HG02642 (cell line): Measurements from ENCODE around the gene VAC14.

Source experiments
- ATAC-seq: cut with Tn5 transposase; IDR thresholded peaks from one replicate; pipeline ENCODE4 v1.9.1; 2021; ENCODE audit warnings: mild to moderate bottlenecking; ENCODE audit not compliant: unreplicated experiment, poor library complexity

VAC14 gene

DNA sequence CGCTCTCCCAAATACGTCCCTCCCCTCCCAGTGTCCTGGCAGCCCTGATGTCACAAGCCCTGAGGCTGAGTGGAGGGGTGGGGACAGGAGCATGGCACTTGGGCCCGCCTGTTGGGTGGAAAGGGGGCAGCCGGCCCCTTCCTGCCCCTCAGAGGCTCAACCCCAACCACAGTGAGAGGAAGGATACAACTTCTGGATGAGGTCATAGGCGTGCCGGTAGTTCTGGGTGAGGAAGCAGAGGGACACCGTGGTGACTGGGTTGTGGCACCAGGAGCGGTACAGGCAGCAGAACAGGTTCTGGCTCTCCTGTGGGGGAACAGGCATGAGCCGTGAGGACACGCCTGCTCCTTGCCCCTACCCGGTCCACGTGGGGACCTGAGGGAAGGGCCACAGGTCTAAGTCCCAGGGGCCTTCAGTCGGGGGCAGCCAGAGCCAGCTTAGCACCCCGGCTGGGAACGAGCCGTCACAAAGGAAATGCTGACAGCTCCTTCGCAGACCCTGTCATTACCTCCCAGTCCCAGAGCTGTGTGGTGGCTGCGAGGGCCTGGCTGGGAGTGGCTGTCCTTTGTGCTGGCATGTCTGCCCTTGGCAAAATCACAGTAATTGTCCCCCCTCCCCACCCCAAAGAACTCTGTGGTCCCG lies 103.9 kb downstream of the VAC14 start:
- ATAC-seq, result no peak

DNA sequence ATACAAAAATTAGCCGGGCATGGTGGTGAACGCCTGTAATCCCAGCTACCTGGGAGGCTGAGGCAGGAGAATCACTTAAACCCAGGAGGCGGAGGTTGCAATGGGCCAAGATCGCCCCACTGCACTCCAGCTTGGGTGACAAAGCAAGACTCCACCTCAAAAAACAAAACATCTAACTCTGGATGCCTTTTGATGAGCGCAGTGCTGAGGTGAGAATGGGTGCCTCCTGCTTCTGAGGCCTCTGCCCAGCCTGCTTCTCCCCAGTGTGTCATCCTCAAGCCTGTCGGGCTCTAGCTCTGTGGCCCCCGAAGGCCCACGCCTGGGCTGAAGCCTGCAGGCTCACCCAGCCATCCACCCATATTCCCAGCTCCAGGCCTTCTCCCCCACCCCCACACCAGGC lies 104.6 kb downstream of the VAC14 start:
- ATAC-seq, result no peak

DNA sequence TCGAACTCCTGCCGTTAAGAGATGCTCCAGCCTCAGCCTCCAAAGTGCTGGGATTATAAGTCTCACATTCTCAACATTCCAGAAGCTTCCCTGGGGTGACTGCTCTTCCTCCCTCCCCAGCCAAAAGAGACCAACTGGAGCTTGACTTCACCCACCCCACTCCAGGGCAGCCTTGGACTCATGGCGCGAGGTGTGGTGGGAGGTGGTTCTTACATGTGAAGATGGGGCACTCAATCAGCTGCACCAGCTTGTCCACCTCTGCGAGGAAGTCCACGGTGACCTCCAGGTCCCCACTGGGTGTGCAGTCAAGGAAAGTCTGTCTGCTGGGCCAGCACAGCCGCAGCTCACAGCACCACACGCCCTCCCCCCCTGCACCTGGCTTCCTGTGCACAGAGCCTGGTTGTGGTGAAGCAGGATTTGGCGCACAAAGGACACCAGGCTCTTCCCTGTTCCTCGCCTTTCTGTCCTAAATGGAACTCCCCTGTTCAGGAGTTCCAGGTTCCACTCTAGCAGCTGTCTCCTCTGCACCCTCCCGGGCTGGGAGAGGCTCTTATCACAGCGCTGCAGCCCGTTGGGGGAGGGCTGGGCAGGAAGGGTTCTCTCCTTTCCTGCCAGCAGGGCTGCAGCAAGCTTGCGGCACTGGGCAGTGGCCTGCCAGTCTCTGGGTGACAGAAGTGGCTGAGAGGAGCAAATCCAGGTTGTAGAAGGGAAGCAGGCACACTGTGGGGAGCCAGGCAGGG lies 105.5 kb downstream of the VAC14 start:
- no peak for ATAC-seq

DNA sequence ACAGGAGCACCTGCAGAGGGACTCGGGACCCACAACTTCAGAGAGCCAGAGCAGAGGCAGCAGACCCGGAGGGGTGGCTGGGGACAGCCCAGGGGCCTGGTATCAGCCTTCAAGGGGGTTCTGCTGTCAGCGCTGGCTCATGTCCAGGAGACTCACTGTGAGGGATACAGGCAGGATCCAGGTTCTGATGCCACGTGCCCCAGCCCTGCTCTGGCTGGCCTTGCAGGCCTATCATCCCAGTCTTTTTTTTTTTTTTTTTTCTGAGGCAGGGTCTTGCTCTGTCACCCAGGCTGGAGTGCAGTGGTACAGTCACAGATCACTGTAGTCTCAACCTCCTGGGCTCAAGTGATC lies 106.1 kb downstream of the VAC14 start:
- ATAC-seq, result no peak

DNA sequence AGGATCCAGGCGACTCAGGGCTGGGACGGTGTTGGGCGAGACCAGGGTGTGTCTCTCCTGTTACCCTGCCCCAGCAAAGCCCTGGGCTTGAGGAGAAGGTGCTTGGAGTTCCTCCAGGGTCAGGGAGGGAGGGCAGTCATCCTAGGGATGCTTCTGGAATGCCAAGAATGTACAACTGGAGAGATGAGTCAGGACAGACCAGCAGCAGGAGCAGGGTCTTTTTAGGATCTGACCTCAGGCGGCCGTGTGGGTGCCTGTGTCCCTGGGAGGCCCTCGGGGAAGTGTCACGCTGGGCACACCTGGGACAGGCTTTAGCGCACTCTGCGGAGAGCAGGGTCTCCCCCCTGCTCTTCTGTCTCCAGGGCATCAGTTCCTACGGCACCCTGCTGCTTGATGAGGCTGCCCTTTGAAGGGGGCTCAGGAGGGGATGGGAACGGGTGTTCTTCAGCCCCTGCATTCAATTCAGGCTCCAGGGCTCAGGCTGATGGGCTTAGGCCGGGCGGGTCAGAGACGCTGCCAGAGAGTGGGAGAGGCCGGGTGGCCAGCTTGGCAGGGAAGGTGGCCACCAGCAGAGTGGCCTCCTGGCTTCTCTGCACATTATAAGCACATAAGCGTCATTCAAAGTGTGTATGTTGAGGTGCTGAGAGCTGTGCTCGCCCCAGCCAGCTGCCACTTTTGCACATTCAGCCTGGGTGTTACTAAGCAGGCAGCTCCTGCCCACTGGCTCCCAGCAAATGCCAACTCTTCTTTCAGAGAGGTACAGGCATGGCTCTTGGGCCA lies 106.7 kb downstream of the VAC14 start:
- no peak for ATAC-seq

DNA sequence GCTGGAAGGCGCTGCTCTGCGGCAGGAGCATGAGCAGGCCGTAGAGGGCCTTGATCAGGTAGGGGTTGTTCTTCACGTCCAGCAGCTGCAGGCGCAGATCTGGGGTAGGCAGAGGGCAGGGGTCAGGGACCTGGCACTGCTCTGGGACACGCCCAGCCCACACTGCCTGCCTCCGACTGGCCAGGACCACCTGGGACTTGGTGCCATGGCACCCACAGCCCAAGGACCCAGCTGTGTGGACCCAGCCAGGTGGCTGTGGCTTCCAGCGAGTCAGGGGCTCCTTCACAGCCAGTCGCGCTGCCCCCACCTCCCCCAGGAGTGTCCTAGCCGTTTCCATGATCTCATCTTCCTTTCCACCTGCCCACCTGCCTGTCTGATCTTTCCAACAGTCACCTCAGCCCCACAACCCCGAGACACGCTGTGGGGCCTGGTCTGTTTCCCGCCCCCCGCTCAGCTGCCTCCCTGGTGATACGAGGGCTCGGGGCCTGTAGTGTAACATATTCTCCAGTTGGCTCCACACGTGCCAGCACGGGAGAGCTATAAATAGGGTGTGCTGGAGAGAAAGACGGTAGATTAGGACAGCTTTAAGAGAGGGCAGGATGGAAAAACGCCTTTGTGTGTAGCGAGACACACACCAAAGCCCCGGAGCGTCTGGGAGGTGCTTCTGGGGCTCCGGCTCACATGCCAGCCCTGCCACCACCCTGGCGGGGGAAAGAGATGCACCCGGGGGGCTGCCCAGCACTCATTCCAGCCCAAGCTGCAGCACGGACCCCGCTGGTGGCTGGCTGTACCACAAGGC lies 107.9 kb downstream of the VAC14 start:
- ATAC-seq, result no peak

DNA sequence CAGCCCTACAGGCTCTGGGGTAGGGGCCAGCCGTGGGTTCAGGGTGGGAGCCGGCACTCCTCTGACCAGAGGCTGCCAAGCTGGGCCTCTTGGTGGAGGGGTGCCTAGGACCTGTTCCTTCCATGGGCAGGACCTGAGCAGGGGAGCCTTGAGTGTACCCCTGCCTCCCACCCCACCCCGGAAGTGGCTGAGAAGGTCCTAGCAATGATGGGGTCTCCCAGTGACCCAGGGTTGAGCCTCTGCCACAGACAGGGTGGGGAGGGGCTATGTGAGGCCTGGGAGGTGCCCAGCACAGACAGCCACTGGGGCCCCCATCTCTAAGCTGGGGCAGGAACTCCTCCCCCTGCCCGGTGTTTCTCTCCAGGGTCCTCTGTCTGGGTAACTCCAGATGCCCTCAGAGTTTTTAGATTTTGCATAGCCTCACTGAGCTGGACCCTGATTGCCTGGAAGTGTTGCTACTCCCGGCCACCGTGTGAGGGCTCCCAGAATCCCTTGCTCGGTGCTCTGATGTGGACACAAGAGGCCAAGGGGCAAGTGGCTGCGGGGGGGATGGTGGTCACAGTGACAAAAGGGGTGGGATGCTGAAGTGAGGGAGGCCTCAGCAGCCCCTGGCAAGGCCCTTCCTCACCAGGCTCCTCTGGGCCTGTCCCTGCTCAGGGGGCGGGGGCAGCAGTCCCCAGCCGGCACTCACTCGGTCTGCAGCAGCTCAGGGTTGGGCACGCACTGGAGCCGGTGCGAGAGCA lies 108.7 kb downstream of the VAC14 start:
- no peak for ATAC-seq

DNA sequence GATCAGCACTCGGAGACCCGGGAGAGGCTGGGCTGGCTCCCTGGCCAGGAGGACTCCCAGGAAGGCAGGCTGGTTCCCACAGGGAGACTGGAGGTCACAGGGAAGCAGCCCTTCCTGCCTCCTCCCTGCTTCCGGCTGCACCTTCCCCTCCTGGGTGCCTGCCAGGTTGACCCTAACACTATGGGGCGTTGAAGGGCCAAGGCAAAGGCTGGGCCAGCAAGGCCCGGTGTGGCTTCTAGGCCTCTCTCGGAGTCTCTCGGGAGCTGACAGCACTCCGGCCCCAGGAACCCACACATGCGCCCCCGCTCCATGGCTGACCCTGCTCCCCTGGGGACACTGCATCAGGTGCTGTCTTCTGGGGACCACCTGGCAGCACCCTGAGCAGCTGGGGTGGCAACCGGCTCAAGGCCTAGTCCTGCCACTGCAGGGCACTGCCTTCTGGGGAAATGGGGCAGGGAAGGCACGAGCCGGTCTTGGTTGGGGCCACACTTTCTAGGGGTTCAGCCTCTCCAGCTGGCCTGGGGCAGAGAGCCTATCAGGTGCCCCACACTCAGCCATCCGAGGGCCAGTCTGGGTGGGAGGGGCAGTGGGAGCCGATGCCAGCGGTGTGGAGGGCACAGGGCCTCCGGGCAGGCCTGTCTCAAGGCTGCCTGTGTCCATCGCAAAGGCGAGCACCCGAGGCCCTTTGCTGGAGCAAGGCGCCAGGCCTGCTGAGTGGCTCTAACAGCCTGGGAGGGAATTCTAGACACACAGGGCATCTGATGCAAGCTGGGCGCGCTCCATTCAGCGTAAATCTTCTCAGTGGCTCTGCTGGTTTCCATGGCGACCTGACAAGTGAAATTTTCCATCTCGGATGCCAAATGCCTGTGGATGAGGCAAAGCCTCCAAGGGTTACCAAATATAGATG lies 109.5 kb downstream of the VAC14 start:
- ATAC-seq, result no peak

DNA sequence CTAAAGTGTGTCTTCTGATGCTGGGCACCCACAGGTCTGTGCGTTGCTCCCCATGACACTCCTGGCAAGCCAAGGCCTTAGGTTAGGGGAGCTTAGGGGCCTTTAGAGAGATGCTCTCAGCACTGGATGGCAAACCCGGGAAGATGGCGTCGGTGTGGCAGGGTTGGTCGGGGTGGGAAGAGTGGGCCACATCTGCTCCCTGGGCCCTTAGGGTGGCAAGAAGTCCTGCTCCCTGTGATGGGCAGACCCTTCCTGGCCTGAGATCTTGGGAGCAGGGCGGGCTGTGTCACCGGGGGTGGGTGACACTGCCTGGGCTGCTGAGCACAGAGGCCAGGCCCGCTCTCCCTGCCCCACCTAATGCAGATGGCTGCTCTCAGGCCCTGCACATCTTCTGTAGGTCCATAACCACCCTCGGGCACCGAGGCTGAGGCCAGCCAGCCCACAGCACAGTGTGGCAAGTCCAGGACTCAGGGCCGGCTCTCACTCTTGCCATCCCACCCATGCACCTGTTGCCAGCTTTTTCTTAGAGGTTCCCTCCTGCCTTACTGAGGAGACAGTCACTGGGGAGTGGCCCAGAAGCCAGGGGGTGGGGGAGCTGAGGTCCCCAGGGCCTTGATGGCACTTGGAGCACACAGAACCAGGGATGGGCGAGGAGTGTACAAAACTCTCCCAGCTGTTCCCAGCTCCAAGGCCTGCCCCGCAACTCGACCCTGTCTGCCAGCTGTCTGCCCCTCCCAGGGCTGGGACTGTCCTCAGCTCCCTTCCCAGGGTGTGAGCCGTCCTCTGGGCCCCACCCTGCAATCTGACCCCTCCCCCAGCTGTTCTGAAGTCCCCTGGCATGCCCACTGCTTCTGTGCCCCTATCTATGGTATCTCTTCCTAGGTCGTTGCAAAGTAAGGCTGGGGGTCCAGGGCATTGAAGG lies 110.7 kb downstream of the VAC14 start:
- no peak for ATAC-seq

DNA sequence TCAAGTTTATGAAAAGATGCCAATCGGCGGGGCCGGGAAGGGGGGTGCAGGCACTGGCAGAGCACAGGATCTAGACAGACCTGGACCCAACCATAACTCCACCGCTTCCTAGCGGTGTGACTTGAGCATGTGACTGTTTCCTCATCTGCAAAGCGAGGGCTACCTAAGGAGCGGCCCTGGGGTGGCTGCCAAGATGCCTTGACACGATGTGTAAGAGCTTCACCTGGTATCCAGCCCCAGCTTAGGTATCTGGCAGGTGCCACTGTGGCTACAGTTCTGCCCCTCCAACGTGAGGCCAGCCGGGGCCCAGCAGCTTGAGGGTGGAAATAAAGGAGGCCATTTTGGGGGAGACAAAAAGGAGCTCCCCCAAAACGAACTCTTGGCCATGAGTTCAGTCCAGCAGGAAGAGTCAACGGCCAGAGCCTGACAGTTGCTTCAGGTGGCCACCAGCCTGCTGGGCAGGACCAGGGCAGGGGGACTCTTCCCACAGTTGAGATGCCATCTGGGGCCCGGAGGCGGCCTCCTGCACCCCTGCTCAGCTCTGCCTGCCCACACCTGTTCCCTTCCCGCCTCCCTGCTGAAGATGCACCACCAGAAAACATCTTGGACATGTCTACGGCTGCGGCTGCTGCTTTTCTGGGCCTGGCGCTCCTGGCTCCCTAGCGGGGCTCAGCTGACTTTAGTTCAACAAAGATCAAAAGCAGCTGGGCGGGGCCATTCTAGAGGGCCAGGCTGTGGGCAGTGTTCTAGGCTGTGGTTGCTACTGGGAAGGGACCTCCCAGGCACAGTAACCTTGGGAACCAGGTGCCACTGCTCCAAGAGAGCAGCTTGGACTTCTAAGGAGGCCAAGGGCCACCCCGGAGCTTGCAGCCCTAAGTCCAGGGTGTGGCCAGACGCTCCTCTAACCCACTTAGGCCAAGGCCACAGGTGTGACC lies 111.7 kb downstream of the VAC14 start:
- no peak for ATAC-seq

DNA sequence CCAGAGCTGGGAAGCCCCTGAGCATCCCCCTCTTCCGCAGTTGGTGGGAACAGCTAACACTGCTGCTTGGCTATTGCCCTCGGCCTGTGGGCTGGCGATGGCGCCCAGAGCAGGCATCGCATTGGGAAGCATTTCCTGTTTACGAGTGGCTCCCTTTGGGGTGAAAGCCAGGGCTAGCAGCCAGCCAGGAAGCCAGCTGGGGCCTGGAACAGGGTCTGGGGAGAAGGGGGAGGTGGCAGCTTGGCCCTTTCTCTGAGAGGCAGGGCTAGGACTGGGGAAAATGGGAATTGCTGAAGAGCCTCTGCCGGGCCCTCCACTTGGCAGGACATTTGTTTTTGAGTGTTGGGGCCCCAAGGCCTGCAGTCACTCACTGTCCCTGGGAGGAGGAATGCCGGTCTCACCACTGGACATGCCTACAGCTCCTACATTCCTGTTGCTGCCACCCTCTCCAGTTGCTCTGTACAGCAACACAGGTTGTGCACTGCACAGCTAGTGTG lies 112.7 kb downstream of the VAC14 start:
- ATAC-seq, result no peak

DNA sequence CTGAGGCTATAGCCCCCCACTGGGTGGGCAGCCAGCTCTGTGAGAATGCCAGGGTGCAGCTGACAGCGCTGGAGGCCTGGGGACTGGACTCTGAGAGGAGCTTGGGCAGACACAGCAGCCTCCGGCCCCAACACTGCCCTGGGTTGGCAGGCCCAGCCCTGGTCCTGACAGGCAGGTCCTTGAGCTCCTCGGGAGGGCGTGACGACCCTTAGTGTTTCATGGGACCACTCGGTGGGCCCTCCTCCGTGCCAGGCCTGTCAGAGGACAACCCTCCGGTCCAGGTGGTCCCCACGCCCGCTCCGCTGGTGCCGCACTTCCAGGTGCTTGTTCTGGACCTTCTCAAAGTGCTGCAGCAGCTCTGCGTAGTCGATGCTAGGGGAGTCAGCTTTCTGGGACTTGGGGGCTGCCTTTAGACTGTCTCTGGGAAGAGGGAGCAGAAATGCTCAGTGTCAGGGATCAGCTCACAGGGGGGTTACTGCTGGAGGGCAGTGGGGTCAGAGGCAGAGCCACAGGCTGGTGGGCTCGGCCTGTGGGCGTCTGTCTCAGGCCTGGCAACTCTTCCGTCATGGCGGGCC lies 113.2 kb downstream of the VAC14 start:
- no peak for ATAC-seq

DNA sequence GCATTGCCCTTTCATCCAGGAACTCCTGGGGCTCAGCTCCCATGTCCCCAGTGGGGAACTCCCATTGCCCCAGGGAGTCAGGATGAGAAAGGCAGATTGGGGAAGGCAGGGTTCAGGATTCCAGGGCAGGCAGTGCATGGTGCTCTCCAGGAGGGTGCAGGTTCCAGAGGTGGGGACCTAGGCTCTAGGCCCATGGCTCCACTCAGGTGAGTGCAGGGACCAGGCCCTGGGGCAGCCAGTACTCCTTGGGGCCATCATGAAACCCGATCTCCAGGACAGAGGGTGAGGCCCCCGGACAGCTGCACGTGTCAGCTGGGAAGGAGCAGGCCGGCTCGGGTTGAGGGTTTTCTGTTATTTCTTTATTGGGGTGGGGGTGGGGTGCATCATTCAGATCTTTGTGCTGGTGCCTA lies 113.9 kb downstream of the VAC14 start:
- ATAC-seq, result no peak

DNA sequence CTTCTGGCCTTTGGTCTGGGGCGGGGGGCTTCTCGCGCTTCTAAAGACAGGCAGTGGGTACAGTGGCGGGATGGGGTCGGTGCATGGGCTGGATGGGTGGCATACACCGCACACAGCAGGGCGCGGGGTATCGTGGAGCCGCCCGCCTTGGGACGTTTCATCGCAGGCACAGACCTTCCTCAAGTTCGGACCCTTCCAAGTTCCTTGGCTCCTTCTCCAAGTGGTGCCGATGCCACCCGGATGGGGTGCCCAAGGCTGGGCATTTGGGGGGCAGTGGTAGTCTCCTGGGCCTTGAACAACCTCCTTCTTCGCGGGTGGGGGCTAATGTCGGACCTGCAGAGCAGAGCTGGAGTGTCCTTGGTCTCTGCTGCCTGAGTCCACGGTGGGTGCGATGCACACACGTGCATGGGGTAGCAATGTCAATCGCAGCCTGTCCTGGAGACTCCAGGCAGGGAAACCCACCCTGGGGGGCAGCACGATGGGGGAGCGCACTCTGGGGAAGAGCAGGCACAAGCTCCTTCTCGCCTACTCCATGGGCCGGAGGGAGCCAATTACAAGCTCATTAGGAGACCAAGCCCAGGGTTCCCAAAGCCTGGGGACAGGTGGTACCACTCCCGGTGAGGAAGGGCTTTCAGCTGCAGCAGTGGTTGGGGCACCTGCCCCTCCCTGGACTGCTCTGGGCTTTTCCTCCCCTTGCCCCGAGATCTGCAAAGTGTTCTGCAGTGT lies 114.4 kb downstream of the VAC14 start:
- no peak for ATAC-seq

DNA sequence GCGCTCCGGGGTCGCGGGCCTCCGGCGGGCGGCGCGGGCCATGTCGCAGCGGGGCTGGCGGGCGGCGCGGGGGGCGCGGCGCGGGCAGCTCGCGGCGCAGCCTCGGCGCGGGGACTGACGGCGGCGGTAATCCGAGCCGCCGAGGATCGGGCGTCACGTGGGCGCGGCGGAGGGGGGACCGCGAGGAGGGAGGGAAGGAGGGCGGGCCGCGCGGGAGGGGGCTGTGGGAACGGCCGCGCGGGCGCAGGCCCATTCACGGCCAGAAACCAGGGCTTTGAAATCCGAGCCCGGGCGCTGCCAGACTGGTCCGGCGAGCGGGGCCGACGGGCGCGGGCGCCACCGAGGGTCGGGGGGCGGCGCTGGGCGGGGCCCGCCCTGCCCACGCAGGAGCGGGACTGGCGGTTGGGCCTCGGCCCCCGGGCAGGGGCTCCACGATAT lies 115.0 kb downstream of the VAC14 start, which contains the start of gene MTSS2:
MTSS2 (minus strand) TSS at position 116 of the 438 bp plus-strand sequence. CDS start 262 bp downstream, outside the sequence.
- ATAC-seq, result no peak
